ENCODE results near the gene MYL10. TPM values are rescaled to one million over a fixed set of nuclear protein-coding genes. Genes with fewer than 3 reads are reported as not detected.

MYL10 gene
- total RNA-seq, 1 donor from 2014 or later: not detected

GRCh38 chr7:101626758-101627157 lies 2.3 kb downstream of the MYL10 start:
- no peak overlapping the region for H3K27ac Mint-ChIP-seq (ENCODE audit: unreplicated experiment)
- DNase-seq (ENCODE audit: extremely low spot score, unreplicated experiment): no peak
- peaks cover 7% of the 10 kb centered on the region for H3K27me3 Mint-ChIP-seq (ENCODE audit: unreplicated experiment)
- no peak overlapping the region for H3K4me3 Mint-ChIP-seq (ENCODE audit: unreplicated experiment)
- no peak for TF ChIP-seq CTCF (IDR thresholded peaks at IDR 0.05)
- H3K9me3 Mint-ChIP-seq (ENCODE audit: unreplicated experiment): no peaks in the 10 kb centered on the region
- peaks cover 37% of the 10 kb centered on the region for H3K4me1 Mint-ChIP-seq (ENCODE audit: unreplicated experiment)
- H3K36me3 Mint-ChIP-seq (ENCODE audit: unreplicated experiment): no peaks in the 10 kb centered on the region

DNA sequence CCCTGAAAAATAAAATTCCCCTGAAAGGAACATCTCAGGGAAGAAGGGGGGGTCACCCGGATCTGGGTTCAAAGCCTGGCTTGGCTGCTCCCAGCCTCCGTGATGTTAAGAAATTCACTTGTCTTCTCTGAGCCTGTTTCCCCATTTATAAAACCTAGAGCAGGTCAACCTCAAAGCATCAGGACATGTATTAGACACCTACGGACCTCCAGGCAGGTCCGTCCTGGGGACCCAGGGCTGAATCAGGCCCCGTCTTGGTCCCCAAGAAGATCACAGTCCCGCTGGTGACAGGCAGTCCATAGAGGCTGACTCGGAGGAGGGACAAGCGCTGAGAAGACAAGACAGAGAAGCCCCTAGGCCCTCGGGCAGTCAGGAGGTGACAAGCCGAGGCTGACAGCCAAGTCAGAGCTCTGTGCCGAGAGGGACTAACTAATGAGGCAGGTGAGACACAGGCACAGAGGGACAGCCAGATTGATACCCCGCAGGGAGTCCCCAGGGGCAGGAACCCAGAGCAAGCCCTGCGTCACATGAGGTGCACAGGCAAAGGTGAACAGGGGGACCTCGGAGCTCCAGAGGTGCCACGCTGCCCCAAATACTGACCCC lies 2.9 kb downstream of the MYL10 start:
- Mint-ChIP-seq H3K4me1 (ENCODE audit: unreplicated experiment) (peaks cover 31% of the 10 kb centered on the region), H3K9me3 (ENCODE audit: unreplicated experiment) (no peaks in the 10 kb centered on the region), H3K27ac (ENCODE audit: unreplicated experiment) (no peak overlapping the region), H3K36me3 (ENCODE audit: unreplicated experiment) (no peaks in the 10 kb centered on the region), H3K4me3 (ENCODE audit: unreplicated experiment) (no peak overlapping the region), H3K27me3 (ENCODE audit: unreplicated experiment) (peaks cover 7% of the 10 kb centered on the region)
- TF ChIP-seq CTCF (IDR thresholded peaks at IDR 0.05): no peak
- DNase-seq (ENCODE audit: extremely low spot score, unreplicated experiment): no peak

- no peak for DNase-seq (ENCODE audit: extremely low spot score, unreplicated experiment)
- no peaks in the 10 kb centered on the region for H3K9me3 Mint-ChIP-seq (ENCODE audit: unreplicated experiment)
- TF ChIP-seq CTCF (IDR thresholded peaks at IDR 0.05): no peak
- peaks cover 25% of the 10 kb centered on the region for H3K4me1 Mint-ChIP-seq (ENCODE audit: unreplicated experiment)
- no peaks in the 10 kb centered on the region for H3K36me3 Mint-ChIP-seq (ENCODE audit: unreplicated experiment)
- H3K27me3 Mint-ChIP-seq (ENCODE audit: unreplicated experiment): peaks cover 7% of the 10 kb centered on the region
- no peak overlapping the region for H3K4me3 Mint-ChIP-seq (ENCODE audit: unreplicated experiment)
- H3K27ac Mint-ChIP-seq (ENCODE audit: unreplicated experiment): no peak overlapping the region
Measured at GRCh38 chr7:101625031-101625791, 3.9 kb downstream of the MYL10 start.

DNA sequence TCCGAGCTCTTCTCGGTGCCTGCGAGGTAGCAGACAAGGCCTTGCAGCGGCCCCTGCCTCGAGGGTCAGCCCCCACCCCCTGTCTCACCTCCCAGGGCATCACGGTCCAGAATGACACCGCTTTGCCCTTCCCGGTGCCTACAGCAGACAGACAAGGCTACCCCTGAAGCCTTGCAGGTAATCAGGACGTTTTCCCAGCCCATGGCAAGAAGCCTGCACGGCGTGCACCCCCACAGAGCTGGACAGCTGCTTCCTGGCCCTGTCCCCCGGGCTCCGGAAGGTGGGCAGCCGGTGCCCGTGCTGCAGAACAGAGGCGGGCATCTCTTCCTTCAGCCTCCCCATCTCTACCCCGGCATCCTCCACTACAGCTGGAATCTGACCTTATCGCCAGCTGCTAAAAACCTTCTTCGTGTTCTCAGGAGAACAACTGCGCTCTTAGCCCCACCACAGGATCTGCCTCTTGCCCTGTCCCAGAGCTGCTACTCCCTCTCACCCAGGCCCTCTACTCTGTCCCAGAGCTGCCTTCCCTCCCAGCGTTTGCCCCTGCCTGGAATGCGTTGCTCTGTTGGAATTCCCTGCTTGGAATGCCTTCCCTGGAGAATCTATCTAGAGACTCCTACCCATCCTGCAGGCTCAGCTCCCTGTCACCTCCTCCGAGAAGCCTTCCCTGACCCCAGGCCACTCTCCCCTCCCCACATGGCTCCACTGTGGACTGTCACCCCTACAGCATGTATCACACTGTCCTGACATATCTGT lies 4.7 kb downstream of the MYL10 start:
- Mint-ChIP-seq H3K4me1 (ENCODE audit: unreplicated experiment) (peaks cover 23% of the 10 kb centered on the region), H3K27ac (ENCODE audit: unreplicated experiment) (no peak overlapping the region), H3K36me3 (ENCODE audit: unreplicated experiment) (no peaks in the 10 kb centered on the region), H3K27me3 (ENCODE audit: unreplicated experiment) (peaks cover 7% of the 10 kb centered on the region), H3K9me3 (ENCODE audit: unreplicated experiment) (no peaks in the 10 kb centered on the region), H3K4me3 (ENCODE audit: unreplicated experiment) (no peak overlapping the region)
- no peak for DNase-seq (ENCODE audit: extremely low spot score, unreplicated experiment)
- no peak for TF ChIP-seq CTCF (IDR thresholded peaks at IDR 0.05)
